Measurements from ENCODE around the gene RNF103.

Gene RNF103

GRCh38 chr2:86562922-86563649 lies 60.6 kb downstream of the RNF103 start, which contains the start of gene CHMP3:
Gene CHMP3, minus strand, starts transcription at chr2:86563443. Its CDS starts 95 bp downstream, at chr2:86563348.
- peak within 1 kb of the TSS; percentile 75 for H3K4me2 ChIP-seq (ENCODE audit: low read length)
- no peaks in the 10 kb centered on the region for H3K9me3 ChIP-seq (ENCODE audit: control insufficient read depth, low read length)
- H3K27ac ChIP-seq: peak within 1 kb of the TSS; percentile 100
- peaks cover 29% of the 10 kb centered on the region for H3K79me2 ChIP-seq
- H3K9ac ChIP-seq: peak within 1 kb of the TSS; percentile 92
- peak within 1 kb of the TSS; percentile 90 for H3K4me3 ChIP-seq (ENCODE audit: low read depth, low read length)
- H3K36me3 ChIP-seq (ENCODE audit: control insufficient read depth, insufficient read depth, low read length): no peaks in the 10 kb centered on the region
- peaks cover 2% of the 10 kb centered on the region for H3K4me1 ChIP-seq
- TF ChIP-seq CTCF (IDR thresholded peaks at IDR 0.05): no peak
- H2AFZ ChIP-seq: peak within 1 kb of the TSS; percentile 98
- no peaks in the 10 kb centered on the region for H3K27me3 ChIP-seq (ENCODE audit: control insufficient read depth, insufficient read depth, low read length)

GRCh38 chr2:86562485-86562921 lies 61.2 kb downstream of the RNF103 start:
- H3K4me3 ChIP-seq (ENCODE audit: low read depth, low read length): peak overlapping the region; percentile 90
- H3K9me3 ChIP-seq (ENCODE audit: control insufficient read depth, low read length): no peaks in the 10 kb centered on the region
- peak overlapping the region; percentile 75 for H3K4me2 ChIP-seq (ENCODE audit: low read length)
- H3K4me1 ChIP-seq: peaks cover 2% of the 10 kb centered on the region
- peaks cover 33% of the 10 kb centered on the region for H3K79me2 ChIP-seq
- peak overlapping the region; percentile 98 for H2AFZ ChIP-seq
- H3K27ac ChIP-seq: peak overlapping the region; percentile 100
- H3K9ac ChIP-seq: peak overlapping the region; percentile 92
- no peaks in the 10 kb centered on the region for H3K36me3 ChIP-seq (ENCODE audit: control insufficient read depth, insufficient read depth, low read length)
- TF ChIP-seq CTCF (IDR thresholded peaks at IDR 0.05): no peak
- no peaks in the 10 kb centered on the region for H3K27me3 ChIP-seq (ENCODE audit: control insufficient read depth, insufficient read depth, low read length)

GRCh38 chr2:86557836-86558235 lies 65.8 kb downstream of the RNF103 start:
- H3K9ac ChIP-seq: no peak overlapping the region
- no peak overlapping the region for H3K27ac ChIP-seq
- TF ChIP-seq CTCF (IDR thresholded peaks at IDR 0.05): no peak
- H3K4me1 ChIP-seq: peaks cover 2% of the 10 kb centered on the region
- no peaks in the 10 kb centered on the region for H3K9me3 ChIP-seq (ENCODE audit: control insufficient read depth, low read length)
- no peak overlapping the region for H3K4me2 ChIP-seq (ENCODE audit: low read length)
- H3K27me3 ChIP-seq (ENCODE audit: control insufficient read depth, insufficient read depth, low read length): no peaks in the 10 kb centered on the region
- H3K79me2 ChIP-seq: peaks cover 42% of the 10 kb centered on the region
- H3K36me3 ChIP-seq (ENCODE audit: control insufficient read depth, insufficient read depth, low read length): no peaks in the 10 kb centered on the region
- no peak overlapping the region for H2AFZ ChIP-seq
- no peak overlapping the region for H3K4me3 ChIP-seq (ENCODE audit: low read depth, low read length)

GRCh38 chr2:86556508-86556907 lies 67.2 kb downstream of the RNF103 start:
- no peak overlapping the region for H3K27ac ChIP-seq
- H3K4me2 ChIP-seq (ENCODE audit: low read length): peak overlapping the region; percentile 0
- H3K4me1 ChIP-seq: no peaks in the 10 kb centered on the region

More at GRCh38 chr2:86556508-86556907, 67.2 kb downstream of the RNF103 start:
- Histone ChIP-seq H3K4me3 (ENCODE audit: low read depth, low read length) (no peak overlapping the region), H3K36me3 (ENCODE audit: control insufficient read depth, insufficient read depth, low read length) (no peaks in the 10 kb centered on the region), H2AFZ (peak overlapping the region; percentile 14), H3K79me2 (peaks cover 32% of the 10 kb centered on the region), H3K9ac (no peak overlapping the region), H3K9me3 (ENCODE audit: control insufficient read depth, low read length) (no peaks in the 10 kb centered on the region), H3K27me3 (ENCODE audit: control insufficient read depth, insufficient read depth, low read length) (no peaks in the 10 kb centered on the region)
- no peak for TF ChIP-seq CTCF (IDR thresholded peaks at IDR 0.05)
